Body of pancreas (tissue), 4 donors: ENCODE data around the gene SLC25A53.
"Not testable (repeated sequence)": the region's sequence is repeated elsewhere in the genome, so short reads cannot be mapped to it uniquely, and the experiment has no call there.

Source experiments
- CTCF ChIP-seq, 7 experiments: fragments of 450-650 bp in 4 of 7; fragments of 200-600 bp in 3 of 7; sonication (generic) in 3 of 7; IDR thresholded peaks; one replicate each; pipeline ENCODE4 v1.5.1; 2016 to 2019; ENCODE audit warnings: antibody characterized with exemption in 7 of 7
- POLR2A ChIP-seq, 3 donors: fragments of 450-650 bp; IDR thresholded peaks; one replicate each; pipeline ENCODE4 v1.6.1; 2016; ENCODE audit warnings: antibody characterized with exemption in 3 of 3, mild to moderate bottlenecking in 2 of 3

GRCh38 chrX:104110491-104111240 lies 46.1 kb downstream of the SLC25A53 start:
- TF ChIP-seq CTCF, POLR2A (IDR thresholded peaks at IDR 0.05): not testable (repeated sequence)
